HepG2 (cell line): ENCODE measurements around the gene HSPB9. TPM values are rescaled to one million over a fixed set of nuclear protein-coding genes. Genes with fewer than 3 reads are reported as not detected.

Experiments
- ATF7-NPFF ChIP-seq: sonication (generic); formaldehyde crosslinking; IDR thresholded peaks from 2 replicates; pipeline ENCODE4 v1.8.1; 2023; ENCODE audit warnings: mild to moderate bottlenecking, low read depth, missing genetic modification reagents, moderate library complexity
- ATRX ChIP-seq: sonication (generic); formaldehyde crosslinking; IDR thresholded peaks from 2 replicates; pipeline ENCODE4 v1.4.0; 2020; ENCODE audit warnings: missing genetic modification reagents, borderline replicate concordance
- ELF1 ChIP-seq: sonication (generic); formaldehyde crosslinking; IDR thresholded peaks from 2 replicates; pipeline ENCODE4 v1.4.0; 2020; ENCODE audit warnings: missing genetic modification reagents
- HCFC1 ChIP-seq: fragments of 150-350 bp; IDR thresholded peaks from 2 replicates; pipeline ENCODE4 v1.6.1; 2014; ENCODE audit warnings: low read depth, low read length
- HDAC1 ChIP-seq: sonication (generic); formaldehyde crosslinking; IDR thresholded peaks from 2 replicates; pipeline ENCODE4 v1.5.1; 2020; ENCODE audit warnings: mild to moderate bottlenecking, missing genetic modification reagents
- HDAC2 ChIP-seq: sonication (generic); formaldehyde crosslinking; IDR thresholded peaks from 2 replicates; pipeline ENCODE4 v1.4.0; 2020; ENCODE audit warnings: missing genetic modification reagents
- HNRNPK ChIP-seq: fragments of 200-400 bp; formaldehyde crosslinking; IDR thresholded peaks from 2 replicates; pipeline ENCODE4 v1.6.1; 2018; ENCODE audit warnings: low read length, low read depth, moderate library complexity, mild to moderate bottlenecking; ENCODE audit not compliant: poor library complexity, severe bottlenecking
- HNRNPLL ChIP-seq: fragments of 200-400 bp; formaldehyde crosslinking; IDR thresholded peaks from 2 replicates; pipeline ENCODE4 v1.6.1; 2017; ENCODE audit warnings: mild to moderate bottlenecking, low read depth, low read length; ENCODE audit not compliant: poor library complexity, severe bottlenecking
- HOXA5 ChIP-seq: sonication (generic); formaldehyde crosslinking; IDR thresholded peaks from 2 replicates; pipeline ENCODE4 v1.4.0; 2020; ENCODE audit warnings: missing genetic modification reagents
- JARID2 ChIP-seq: sonication (generic); formaldehyde crosslinking; IDR thresholded peaks from 2 replicates; pipeline ENCODE4 v1.8.1; 2023; ENCODE audit warnings: missing genetic modification reagents, inconsistent platforms; ENCODE audit not compliant: insufficient replicate concordance
- MIER2 ChIP-seq: IDR thresholded peaks from 2 replicates; pipeline ENCODE4 v1.6.1; 2016; ENCODE audit warnings: missing biosample characterization, missing genetic modification reagents
- MZF1 ChIP-seq: sonication (generic); formaldehyde crosslinking; IDR thresholded peaks from 2 replicates; pipeline ENCODE4 v1.8.1; 2023; ENCODE audit warnings: mild to moderate bottlenecking, missing genetic modification reagents, borderline replicate concordance
- NFE2L1 ChIP-seq: sonication (generic); formaldehyde crosslinking; IDR thresholded peaks from 2 replicates; pipeline ENCODE4 v1.4.0; 2020; ENCODE audit warnings: missing genetic modification reagents, mild to moderate bottlenecking, borderline replicate concordance
- POGK ChIP-seq: sonication (generic); formaldehyde crosslinking; conservative IDR thresholded peaks from 2 replicates; pipeline ENCODE4 v1.8.0; 2022; ENCODE audit warnings: mild to moderate bottlenecking, moderate library complexity, missing genetic modification reagents
- PREB ChIP-seq: sonication (generic); formaldehyde crosslinking; IDR thresholded peaks from 2 replicates; pipeline ENCODE4 v1.4.0; 2020; ENCODE audit warnings: missing genetic modification reagents
- RFX3 ChIP-seq: IDR thresholded peaks from 2 replicates; pipeline ENCODE4 v1.6.1; 2016; ENCODE audit warnings: missing biosample characterization, missing genetic modification reagents
- SMAD1 ChIP-seq: sonication (generic); formaldehyde crosslinking; IDR thresholded peaks from 2 replicates; pipeline ENCODE4 v1.4.0; 2020; ENCODE audit warnings: missing genetic modification reagents, low read depth, mild to moderate bottlenecking, borderline replicate concordance
- TAF15 ChIP-seq: fragments of 200-400 bp; formaldehyde crosslinking; IDR thresholded peaks from one replicate; pipeline ENCODE4 v1.6.1; 2018; ENCODE audit warnings: mild to moderate bottlenecking, low read depth, low read length; ENCODE audit not compliant: poor library complexity, severe bottlenecking
- ZNF337 ChIP-seq: sonication (generic); formaldehyde crosslinking; IDR thresholded peaks from 2 replicates; pipeline ENCODE4 v1.5.1; 2020; ENCODE audit warnings: missing genetic modification reagents, low read depth, mild to moderate bottlenecking, borderline replicate concordance
- ZNF414 ChIP-seq: sonication (generic); formaldehyde crosslinking; IDR thresholded peaks from 2 replicates; pipeline ENCODE4 v1.5.0; 2020; ENCODE audit warnings: missing genetic modification reagents
- ZNF768 ChIP-seq: sonication (generic); formaldehyde crosslinking; IDR thresholded peaks from 2 replicates; pipeline ENCODE4 v1.4.0; 2020; ENCODE audit warnings: missing genetic modification reagents
- ZNF83 ChIP-seq: sonication (generic); formaldehyde crosslinking; IDR thresholded peaks from 2 replicates; pipeline ENCODE4 v1.4.0; 2020; ENCODE audit warnings: missing genetic modification reagents, mild to moderate bottlenecking, borderline replicate concordance
- ZXDC ChIP-seq: sonication (generic); formaldehyde crosslinking; IDR thresholded peaks from 2 replicates; pipeline ENCODE4 v1.5.0; 2020; ENCODE audit warnings: mild to moderate bottlenecking, missing genetic modification reagents
- polyA plus RNA-seq, 8 experiments: library from polyadenylated mRNA; depleted of rRNA in 3 of 8; stranded (reverse) in 7 of 8; unstranded in 1 of 8; fragments of >200 nt; fragmentation: Illumina TruSeq in 4 of 8; extraction: Trizol in 4 of 8; gene quantifications; 2 replicates each; pipeline versions ENCODE4 v1.2.1 to v1.2.3, GENCODE V29; 2011 to 2016; ENCODE audit warnings: low read depth in 4 of 8, missing spikeins in 1 of 8, mixed read lengths in 1 of 8; ENCODE audit not compliant: insufficient read depth in 1 of 8
- total RNA-seq, 5 experiments: library from RNA; depleted of rRNA; stranded (reverse); fragments of >200 nt; fragmentation: Illumina TruSeq; extraction: Trizol; gene quantifications; 2 replicates each; pipeline ENCODE4 v1.2.3, GENCODE V29; 2016; ENCODE audit warnings: low read depth in 1 of 5

The HSPB9 gene
- total and polyA plus RNA-seq, 2 of the 13 experiments (the other 11 are each of a cell fraction or from before 2014, with no cell fraction given): 0.05 to 0.24 TPM

- TF ChIP-seq ZXDC (0 out of 2 replicates have a peak, but pooled peaks have one; percentile 37), POGK (CRISPR knock-in tag) (0 out of 2 replicates have a peak, but pooled peaks have one; percentile 35), TAF15 (no peak), MZF1 (no peak), ELF1 (CRISPR knock-in tag) (no peak), RFX3 (CRISPR knock-in tag) (no peak), HNRNPK (no peak), ATRX (no peak), ZNF83 (CRISPR knock-in tag) (no peak), JARID2 (CRISPR knock-in tag) (no peak), ZNF337 (no peak), ZNF414 (CRISPR knock-in tag) (no peak), ATF7-NPFF (CRISPR knock-in tag) (no peak), SMAD1 (no peak), PREB (CRISPR knock-in tag) (no peak), HDAC2 (CRISPR knock-in tag) (no peak), MIER2 (no peak), HOXA5 (CRISPR knock-in tag) (no peak), ZNF768 (no peak), HDAC1 (CRISPR knock-in tag) (0 out of 2 replicates have a peak, but pooled peaks have one; percentile 23), HNRNPLL (no peak), NFE2L1 (CRISPR knock-in tag) (no peak), HCFC1 (no peak)
These were observed 31.5 kb downstream of the HSPB9 start (continued) for GRCh38 chr17:42153919-42154742.
